Measurements from ENCODE around the gene PRDM5.

Gene PRDM5

GRCh38 chr4:120926358-120927025 is 4.0 kb upstream of the PRDM5 start:
- Histone ChIP-seq H3K4ac (ENCODE audit: low read depth in 1 of 2, low read length in 2 of 2) (no peak overlapping the region), H2BK120ac (ENCODE audit: low read depth, low read length) (no peak overlapping the region), H2AK5ac (ENCODE audit: low read length, severe bottlenecking) (no peak overlapping the region), H3K23ac (ENCODE audit: low read length in 2 of 2) (no peak overlapping the region), H3K14ac (ENCODE audit: low read length in 2 of 2) (no peak overlapping the region), H4K91ac (ENCODE audit: low read length) (no peak overlapping the region), H3K27ac (ENCODE audit: low read length, poor library complexity, severe bottlenecking) (no peak overlapping the region), H2AFZ (ENCODE audit: low read depth, low read length) (no peak overlapping the region), H2BK15ac (ENCODE audit: low read depth, poor library complexity, severe bottlenecking) (no peak overlapping the region), H3K4me2 (ENCODE audit: low read length, poor library complexity, severe bottlenecking) (no peak overlapping the region), H4K8ac (ENCODE audit: low read length) (no peak overlapping the region), H3K9ac (ENCODE audit: low read length) (no peak overlapping the region), H3K27me3 (ENCODE audit: control insufficient read depth in 1 of 2, insufficient read depth in 1 of 2, low read length in 2 of 2) (no peaks in the 10 kb centered on the region), H3K79me1 (replicated peaks; ENCODE audit: low read length, poor library complexity, severe bottlenecking) (no peaks in the 10 kb centered on the region), H3K36me3 (ENCODE audit: control insufficient read depth in 1 of 2, insufficient read depth in 2 of 2, low read depth in 1 of 2, low read length in 2 of 2) (no peaks in the 10 kb centered on the region), H3K4me3 (ENCODE audit: insufficient read depth in 1 of 2, low read depth in 1 of 2, low read length in 2 of 2) (no peak overlapping the region), H2BK12ac (ENCODE audit: low read length in 2 of 2) (no peak overlapping the region), H3K18ac (ENCODE audit: low read depth in 1 of 2, low read length in 2 of 2) (no peak overlapping the region), H2BK5ac (ENCODE audit: low read depth, low read length, poor library complexity, severe bottlenecking) (no peak overlapping the region), H3K4me1 (ENCODE audit: control insufficient read depth, insufficient read depth, low read depth, low read length) (no peaks in the 10 kb centered on the region), H3K9me3 (ENCODE audit: control insufficient read depth, low read length) (no peaks in the 10 kb centered on the region)
- DNase-seq, result no peak
- WGBS, result 76% methylated on average over 3 of the region's 3 CpGs

GRCh38 chr4:120924931-120925330 is 2.4 kb upstream of the PRDM5 start:
- no peak overlapping the region for H2AK5ac ChIP-seq (ENCODE audit: low read length, severe bottlenecking)
- H2BK15ac ChIP-seq (ENCODE audit: low read depth, poor library complexity, severe bottlenecking), result no peak overlapping the region
- H3K4me1 ChIP-seq (ENCODE audit: control insufficient read depth, insufficient read depth, low read depth, low read length), result no peaks in the 10 kb centered on the region
- no peak overlapping the region for H3K4me3 ChIP-seq (ENCODE audit: insufficient read depth in 1 of 2, low read depth in 1 of 2, low read length in 2 of 2)
- H4K91ac ChIP-seq (ENCODE audit: low read length), result no peak overlapping the region
- 92% methylated on average over 1 of the region's 3 CpGs for WGBS
- H4K8ac ChIP-seq (ENCODE audit: low read length), result no peak overlapping the region
- H3K18ac ChIP-seq (ENCODE audit: low read depth in 1 of 2, low read length in 2 of 2), result no peak overlapping the region
- no peak overlapping the region for H3K9ac ChIP-seq (ENCODE audit: low read length)
- H2BK12ac ChIP-seq (ENCODE audit: low read length in 2 of 2), result no peak overlapping the region
- H2BK120ac ChIP-seq (ENCODE audit: low read depth, low read length), result no peak overlapping the region
- no peak overlapping the region for H2AFZ ChIP-seq (ENCODE audit: low read depth, low read length)
- no peak overlapping the region for H3K4me2 ChIP-seq (ENCODE audit: low read length, poor library complexity, severe bottlenecking)
- no peak overlapping the region for H3K14ac ChIP-seq (ENCODE audit: low read length in 2 of 2)
- no peak for DNase-seq
- no peak overlapping the region for H3K27ac ChIP-seq (ENCODE audit: low read length, poor library complexity, severe bottlenecking)
- no peak overlapping the region for H3K4ac ChIP-seq (ENCODE audit: low read depth in 1 of 2, low read length in 2 of 2)
- H2BK5ac ChIP-seq (ENCODE audit: low read depth, low read length, poor library complexity, severe bottlenecking), result no peak overlapping the region
- no peaks in the 10 kb centered on the region for H3K36me3 ChIP-seq (ENCODE audit: control insufficient read depth in 1 of 2, insufficient read depth in 2 of 2, low read depth in 1 of 2, low read length in 2 of 2)
- H3K9me3 ChIP-seq (ENCODE audit: control insufficient read depth, low read length), result no peaks in the 10 kb centered on the region
- H3K23ac ChIP-seq (ENCODE audit: low read length in 2 of 2), result no peak overlapping the region
- H3K79me1 ChIP-seq (replicated peaks; ENCODE audit: low read length, poor library complexity, severe bottlenecking), result peaks cover 2% of the 10 kb centered on the region
- H3K27me3 ChIP-seq (ENCODE audit: control insufficient read depth in 1 of 2, insufficient read depth in 1 of 2, low read length in 2 of 2), result no peaks in the 10 kb centered on the region

- Histone ChIP-seq H2BK15ac (ENCODE audit: low read depth, poor library complexity, severe bottlenecking) (no peak overlapping the region), H3K9me3 (ENCODE audit: control insufficient read depth, low read length) (no peaks in the 10 kb centered on the region), H3K14ac (ENCODE audit: low read length in 2 of 2) (no peak overlapping the region), H3K36me3 (ENCODE audit: control insufficient read depth in 1 of 2, insufficient read depth in 2 of 2, low read depth in 1 of 2, low read length in 2 of 2) (no peaks in the 10 kb centered on the region), H4K91ac (ENCODE audit: low read length) (no peak overlapping the region), H3K4ac (ENCODE audit: low read depth in 1 of 2, low read length in 2 of 2) (no peak overlapping the region), H3K23ac (ENCODE audit: low read length in 2 of 2) (no peak overlapping the region), H3K18ac (ENCODE audit: low read depth in 1 of 2, low read length in 2 of 2) (peak overlapping the region in 1 of 2 experiments; percentile 80), H2AFZ (ENCODE audit: low read depth, low read length) (no peak overlapping the region), H2AK5ac (ENCODE audit: low read length, severe bottlenecking) (no peak overlapping the region), H2BK120ac (ENCODE audit: low read depth, low read length) (no peak overlapping the region), H3K4me3 (ENCODE audit: insufficient read depth in 1 of 2, low read depth in 1 of 2, low read length in 2 of 2) (peak overlapping the region in 1 of 2 experiments; percentile 87), H3K27me3 (ENCODE audit: control insufficient read depth in 1 of 2, insufficient read depth in 1 of 2, low read length in 2 of 2) (no peaks in the 10 kb centered on the region), H3K4me2 (ENCODE audit: low read length, poor library complexity, severe bottlenecking) (peak overlapping the region; percentile 83), H2BK5ac (ENCODE audit: low read depth, low read length, poor library complexity, severe bottlenecking) (no peak overlapping the region), H3K4me1 (ENCODE audit: control insufficient read depth, insufficient read depth, low read depth, low read length) (no peaks in the 10 kb centered on the region), H3K9ac (ENCODE audit: low read length) (peak overlapping the region; percentile 96), H4K8ac (ENCODE audit: low read length) (no peak overlapping the region), H2BK12ac (ENCODE audit: low read length in 2 of 2) (no peak overlapping the region), H3K27ac (ENCODE audit: low read length, poor library complexity, severe bottlenecking) (peak overlapping the region; percentile 18), H3K79me1 (replicated peaks; ENCODE audit: low read length, poor library complexity, severe bottlenecking) (peaks cover 9% of the 10 kb centered on the region)
- no peak for DNase-seq
- WGBS, result 25% methylated on average over 9 of the region's 12 CpGs
These were observed 639 bp upstream of the PRDM5 start for GRCh38 chr4:120923207-120923522.

- Histone ChIP-seq H2BK15ac (ENCODE audit: low read depth, poor library complexity, severe bottlenecking) (peak overlapping the region; percentile 100), H2BK120ac (ENCODE audit: low read depth, low read length) (peak overlapping the region; percentile 92), H3K18ac (ENCODE audit: low read depth in 1 of 2, low read length in 2 of 2) (peak overlapping the region; percentile 70 to 80), H3K36me3 (ENCODE audit: control insufficient read depth in 1 of 2, insufficient read depth in 2 of 2, low read depth in 1 of 2, low read length in 2 of 2) (no peaks in the 10 kb centered on the region), H4K91ac (ENCODE audit: low read length) (peak overlapping the region; percentile 91), H3K4ac (ENCODE audit: low read depth in 1 of 2, low read length in 2 of 2) (peak overlapping the region; percentile 71 to 98), H3K4me3 (ENCODE audit: insufficient read depth in 1 of 2, low read depth in 1 of 2, low read length in 2 of 2) (peak overlapping the region; percentile 86 to 87), H3K27me3 (ENCODE audit: control insufficient read depth in 1 of 2, insufficient read depth in 1 of 2, low read length in 2 of 2) (no peaks in the 10 kb centered on the region), H2AFZ (ENCODE audit: low read depth, low read length) (peak overlapping the region; percentile 91), H2AK5ac (ENCODE audit: low read length, severe bottlenecking) (no peak overlapping the region), H3K79me1 (replicated peaks; ENCODE audit: low read length, poor library complexity, severe bottlenecking) (peaks cover 14% of the 10 kb centered on the region), H3K4me2 (ENCODE audit: low read length, poor library complexity, severe bottlenecking) (peak overlapping the region; percentile 83), H2BK12ac (ENCODE audit: low read length in 2 of 2) (peak overlapping the region in 1 of 2 experiments; percentile 83), H4K8ac (ENCODE audit: low read length) (peak overlapping the region; percentile 98), H3K23ac (ENCODE audit: low read length in 2 of 2) (peak overlapping the region in 1 of 2 experiments; percentile 82), H3K4me1 (ENCODE audit: control insufficient read depth, insufficient read depth, low read depth, low read length) (no peaks in the 10 kb centered on the region), H2BK5ac (ENCODE audit: low read depth, low read length, poor library complexity, severe bottlenecking) (peak overlapping the region; percentile 59), H3K9me3 (ENCODE audit: control insufficient read depth, low read length) (no peaks in the 10 kb centered on the region), H3K9ac (ENCODE audit: low read length) (peak overlapping the region; percentile 96), H3K14ac (ENCODE audit: low read length in 2 of 2) (peak overlapping the region in 1 of 2 experiments; percentile 18), H3K27ac (ENCODE audit: low read length, poor library complexity, severe bottlenecking) (peak overlapping the region; percentile 74)
- WGBS, result 1% methylated on average over 30 of the region's 51 CpGs
- peak; percentile 76 for DNase-seq
These were observed 808 bp downstream of the PRDM5 start for GRCh38 chr4:120921456-120922380.
